RWPE1 (cell line): ENCODE measurements around the gene WLS.
A peak's percentile ranks its signal among the peaks of the same experiment; 100 is the strongest.

ENCODE experiments used
- CTCF ChIA-PET: fragments of 350-600 bp; sonication (Branson Sonifier 250); formaldehyde crosslinking; extraction: SDS; loops from one replicate; lab custom pipeline; 2021; lab: Yijun Ruan, JAX
- POLR2A ChIA-PET: fragments of 400-600 bp; formaldehyde crosslinking; extraction: SDS; loops from one replicate; lab custom pipeline; 2020; ENCODE audit warnings: antibody characterized with exemption; ENCODE audit not compliant: low non-redundant PET; lab: Yijun Ruan, JAX
- DNase-seq: peaks from one replicate; pipeline ENCODE4 v3.0.0; 2012; ENCODE audit warnings: low spot score
- H3K27ac ChIP-seq: fragments of 450-650 bp; 2 replicates; pipeline ENCODE4 v1.5.1; 2017
- CTCF ChIP-seq: fragments of 450-650 bp; conservative IDR thresholded peaks from 2 replicates; pipeline ENCODE4 v1.5.1; 2017; ENCODE audit warnings: low read depth, mild to moderate bottlenecking

WLS gene

GRCh38 chr1:68141071-68142021 is 91.0 kb downstream of the WLS start:
- no peak for TF ChIP-seq CTCF
- CTCF ChIA-PET = interaction anchor here (0.6 kb wide), 1 partner anchor 21 kb away, joined by 3 read pairs; no protein-coding TSS in a partner anchor
- POLR2A ChIA-PET = no interaction called here
- DNase-seq = no peak
- no peak overlapping the region for H3K27ac ChIP-seq

- POLR2A ChIA-PET = no interaction called here
These were observed 91.8 kb downstream of the WLS start for GRCh38 chr1:68140536-68140935.

GRCh38 chr1:68136187-68136586 is 96.1 kb downstream of the WLS start:
- POLR2A ChIA-PET = no interaction called here

More at GRCh38 chr1:68140536-68140935, 91.8 kb downstream of the WLS start:
- no peak for DNase-seq
- CTCF ChIA-PET = no interaction called here
- TF ChIP-seq CTCF = no peak
- H3K27ac ChIP-seq = no peak overlapping the region

GRCh38 chr1:68132426-68133130 is 99.7 kb downstream of the WLS start:
- CTCF ChIA-PET = interaction anchor here (0.6 kb wide), 1 partner anchor 208 kb away, joined by 3 read pairs; no protein-coding TSS in a partner anchor
- no peak for DNase-seq
- no peak overlapping the region for H3K27ac ChIP-seq
- POLR2A ChIA-PET = no interaction called here
- TF ChIP-seq CTCF = no peak

More at GRCh38 chr1:68136187-68136586, 96.1 kb downstream of the WLS start:
- TF ChIP-seq CTCF = no peak
- peak; percentile 49 for DNase-seq
- CTCF ChIA-PET = no interaction called here
- H3K27ac ChIP-seq = no peak overlapping the region

GRCh38 chr1:68131261-68131660 is 101.1 kb downstream of the WLS start:
- H3K27ac ChIP-seq = no peak overlapping the region
- POLR2A ChIA-PET = no interaction called here
- no peak for TF ChIP-seq CTCF
- CTCF ChIA-PET = interaction anchor here (0.6 kb wide), 1 partner anchor 163 kb away, joined by 3 read pairs; no protein-coding TSS in a partner anchor
- no peak for DNase-seq

- ChIA-PET POLR2A (no interaction called here), CTCF (interaction anchor here (2.3 kb wide), 1 partner anchor 10 kb away, joined by 8 read pairs; no protein-coding TSS in a partner anchor)
- no peak overlapping the region for H3K27ac ChIP-seq
- no peak for TF ChIP-seq CTCF
- DNase-seq = no peak
These were observed 102.6 kb downstream of the WLS start for GRCh38 chr1:68129536-68130250.
